Gastrocnemius medialis (tissue), 4 donors: Measurements from ENCODE around the gene CLPTM1L. TPM values are rescaled to one million over a fixed set of nuclear protein-coding genes. Genes with fewer than 3 reads are reported as not detected.

Source experiments
- ATAC-seq, 2 donors: fragments of 150-250 bp; one replicate each; pipeline ENCODE4 v1.9.1; 2016
- DNase-seq, 2 donors: peaks; one replicate each; pipeline ENCODE4 v3.0.0-alpha.2; 2019
- H3K27ac ChIP-seq, 4 donors: fragments of 200-600 bp; sonication (generic); 1 replicate in 1 of 4; 2 replicates in 3 of 4; pipeline ENCODE4 v1.5.1; 2016 to 2018; ENCODE audit warnings: mild to moderate bottlenecking in 2 of 4, moderate library complexity in 1 of 4
- H3K27me3 ChIP-seq, 3 donors: fragments of 200-600 bp; sonication (generic) in 2 of 3; 1 replicate in 1 of 3; 2 replicates in 2 of 3; pipeline versions ENCODE4 v1.5.1 to v1.6.0; 2016 to 2019; ENCODE audit warnings: mild to moderate bottlenecking in 1 of 3, moderate library complexity in 1 of 3
- H3K36me3 ChIP-seq, 2 donors: fragments of 200-600 bp; sonication (generic) in 1 of 2; one replicate each; pipeline ENCODE4 v1.5.1; 2017 to 2018
- H3K4me1 ChIP-seq, 2 donors: fragments of 200-600 bp; sonication (generic) in 1 of 2; one replicate each; pipeline ENCODE4 v1.5.1; 2016 to 2017; ENCODE audit warnings: mild to moderate bottlenecking in 2 of 2
- H3K4me3 ChIP-seq, 4 donors: fragments of 200-600 bp; sonication (generic) in 3 of 4; 1 replicate in 1 of 4; 2 replicates in 3 of 4; pipeline ENCODE4 v1.5.1; 2016 to 2019; ENCODE audit warnings: mild to moderate bottlenecking in 2 of 4
- H3K9me3 ChIP-seq, 3 donors: fragments of 200-600 bp; sonication (generic) in 2 of 3; 1 replicate in 1 of 3; 2 replicates in 2 of 3; pipeline ENCODE4 v1.5.1; 2016 to 2019
- POLR2A ChIP-seq, 2 donors: fragments of 450-650 bp; IDR thresholded peaks; one replicate each; pipeline ENCODE4 v1.6.1; 2017; ENCODE audit warnings: antibody characterized with exemption in 2 of 2, mild to moderate bottlenecking in 2 of 2, moderate library complexity in 2 of 2
- in situ Hi-C, 4 donors: fragments of 200-750 bp; cut with MboI; loops; one replicate each; pipeline versions ENCODE4 v1.15.0 to v1.8.0; 2017; ENCODE audit warnings: low sequenced_read_pairs in 4 of 4
- intact Hi-C: fragments of 100-400 bp; cut with DNase I; formaldehyde crosslinking; loops from one replicate; pipeline ENCODE4 v1.15.1; 2023; ENCODE audit warnings: low total_unique reads
- total RNA-seq, 4 donors: library from RNA; depleted of rRNA; stranded (reverse); fragments of >200 nt; gene quantifications; one replicate each; pipeline versions ENCODE4 v1.1.0 to v1.2.3, GENCODE V29; 2016
- TF ChIP-seq, protein P1 (sequence below), 5 experiments: fragments of 450-650 bp in 3 of 5; fragments of 200-600 bp in 2 of 5; sonication (generic) in 2 of 5; IDR thresholded peaks in 4 of 5; conservative IDR thresholded peaks in 1 of 5; 1 replicate in 4 of 5; 2 replicates in 1 of 5; pipeline ENCODE4 v1.5.1; 2016 to 2019; ENCODE audit warnings: antibody characterized with exemption in 5 of 5, mild to moderate bottlenecking in 3 of 5, moderate library complexity in 3 of 5

CLPTM1L gene
- total RNA-seq, 4 donors from 2014 or later: 29.4 to 41.0 (median 36.8) TPM

DNA sequence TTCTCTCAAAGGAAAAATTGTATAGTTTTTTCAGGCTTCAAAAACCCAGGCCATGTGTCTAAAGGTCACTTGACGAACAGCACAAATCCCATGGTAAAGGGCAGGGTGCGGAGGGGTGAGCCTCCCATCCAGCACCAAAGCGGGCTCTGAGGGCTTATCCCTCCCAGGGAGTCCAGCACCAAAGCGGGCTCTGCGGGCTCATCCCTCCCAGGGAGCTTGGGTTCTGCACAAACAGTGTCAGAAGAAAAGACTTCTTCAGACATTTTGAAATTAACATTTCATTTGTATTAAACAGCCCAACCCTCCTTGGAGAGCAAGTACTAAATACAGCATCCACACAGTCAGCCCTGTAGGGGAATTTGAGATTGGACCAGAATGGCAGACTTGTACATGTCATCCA is 43.0 kb upstream of the CLPTM1L start:
- Histone ChIP-seq H3K27ac (no peak overlapping the region), H3K9me3 (no peaks in the 10 kb centered on the region), H3K4me3 (no peak overlapping the region), H3K4me1 (peaks cover 6 to 9% of the 10 kb centered on the region in 2 donors), H3K27me3 (peaks cover 21 to 52% (median 30%) of the 10 kb centered on the region in 3 donors), H3K36me3 (no peaks in the 10 kb centered on the region)
- in situ Hi-C loops: loop anchor here in 1 of 4 donors (25.0 kb wide), 1 partner anchor 249 kb away; no protein-coding TSS in a partner anchor
- intact Hi-C loops: loop anchor here (10.0 kb wide), 1 partner anchor 257 kb away; no protein-coding TSS in a partner anchor
- TF ChIP-seq, protein P1, sequence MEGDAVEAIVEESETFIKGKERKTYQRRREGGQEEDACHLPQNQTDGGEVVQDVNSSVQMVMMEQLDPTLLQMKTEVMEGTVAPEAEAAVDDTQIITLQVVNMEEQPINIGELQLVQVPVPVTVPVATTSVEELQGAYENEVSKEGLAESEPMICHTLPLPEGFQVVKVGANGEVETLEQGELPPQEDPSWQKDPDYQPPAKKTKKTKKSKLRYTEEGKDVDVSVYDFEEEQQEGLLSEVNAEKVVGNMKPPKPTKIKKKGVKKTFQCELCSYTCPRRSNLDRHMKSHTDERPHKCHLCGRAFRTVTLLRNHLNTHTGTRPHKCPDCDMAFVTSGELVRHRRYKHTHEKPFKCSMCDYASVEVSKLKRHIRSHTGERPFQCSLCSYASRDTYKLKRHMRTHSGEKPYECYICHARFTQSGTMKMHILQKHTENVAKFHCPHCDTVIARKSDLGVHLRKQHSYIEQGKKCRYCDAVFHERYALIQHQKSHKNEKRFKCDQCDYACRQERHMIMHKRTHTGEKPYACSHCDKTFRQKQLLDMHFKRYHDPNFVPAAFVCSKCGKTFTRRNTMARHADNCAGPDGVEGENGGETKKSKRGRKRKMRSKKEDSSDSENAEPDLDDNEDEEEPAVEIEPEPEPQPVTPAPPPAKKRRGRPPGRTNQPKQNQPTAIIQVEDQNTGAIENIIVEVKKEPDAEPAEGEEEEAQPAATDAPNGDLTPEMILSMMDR (IDR thresholded peaks at IDR 0.05 in 4 of 5, conservative IDR thresholded peaks at IDR 0.05 in 1 of 5): no peak
- TF ChIP-seq POLR2A (IDR thresholded peaks at IDR 0.05): no peak
- no peak for DNase-seq
- ATAC-seq: no peak

- no peak for ATAC-seq
Measured at GRCh38 chr5:1387059-1387755, 42.3 kb upstream of the CLPTM1L start.

GRCh38 chr5:1386274-1386717 is 41.4 kb upstream of the CLPTM1L start:
- Histone ChIP-seq H3K27ac (no peak overlapping the region), H3K4me1 (peaks cover 6 to 9% of the 10 kb centered on the region in 2 donors), H3K4me3 (peak overlapping the region; percentile 58 to 76 (median 68)), H3K36me3 (no peaks in the 10 kb centered on the region), H3K27me3 (peaks cover 17 to 43% (median 20%) of the 10 kb centered on the region in 3 donors), H3K9me3 (no peaks in the 10 kb centered on the region)
- DNase-seq: peak in 1 of 2 donors; percentile 29
- ATAC-seq: peak in 1 of 2 donors; percentile 51
- TF ChIP-seq POLR2A (IDR thresholded peaks at IDR 0.05): no peak
- TF ChIP-seq, protein P1 (IDR thresholded peaks at IDR 0.05 in 4 of 5, conservative IDR thresholded peaks at IDR 0.05 in 1 of 5): no peak
- intact Hi-C loops: loop anchor here (10.0 kb wide), 1 partner anchor 259 kb away; no protein-coding TSS in a partner anchor
- in situ Hi-C loops: loop anchor here in 1 of 4 donors (25.0 kb wide), 1 partner anchor 251 kb away; no protein-coding TSS in a partner anchor

More at GRCh38 chr5:1387059-1387755, 42.3 kb upstream of the CLPTM1L start:
- in situ Hi-C loops (loop anchor here in 1 of 4 donors (25.0 kb wide), 1 partner anchor 250 kb away; no protein-coding TSS in a partner anchor), intact Hi-C loops (loop anchor here (10.0 kb wide), 1 partner anchor 258 kb away; no protein-coding TSS in a partner anchor)
- Histone ChIP-seq H3K36me3 (no peaks in the 10 kb centered on the region), H3K27ac (no peak overlapping the region), H3K27me3 (peaks cover 21 to 49% (median 28%) of the 10 kb centered on the region in 3 donors), H3K9me3 (no peaks in the 10 kb centered on the region), H3K4me1 (peaks cover 6 to 9% of the 10 kb centered on the region in 2 donors), H3K4me3 (no peak overlapping the region)
- no peak for TF ChIP-seq POLR2A (IDR thresholded peaks at IDR 0.05)
- TF ChIP-seq, protein P1 (IDR thresholded peaks at IDR 0.05 in 4 of 5, conservative IDR thresholded peaks at IDR 0.05 in 1 of 5): no peak
- no peak for DNase-seq

- H3K4me3 ChIP-seq: peak overlapping the region; percentile 58 to 76 (median 68)
- peak; percentile 43 to 48 for TF ChIP-seq POLR2A (IDR thresholded peaks at IDR 0.05)
- TF ChIP-seq, protein P1 (IDR thresholded peaks at IDR 0.05 in 4 of 5, conservative IDR thresholded peaks at IDR 0.05 in 1 of 5): no peak
- H3K27me3 ChIP-seq: peaks cover 20 to 50% (median 24%) of the 10 kb centered on the region in 3 donors
- intact Hi-C loops: loop anchor here (10.0 kb wide), 1 partner anchor 259 kb away; no protein-coding TSS in a partner anchor
- no peaks in the 10 kb centered on the region for H3K9me3 ChIP-seq
- peaks cover 6 to 13% of the 10 kb centered on the region in 2 donors for H3K4me1 ChIP-seq
- DNase-seq: peak; percentile 52 to 58
- H3K36me3 ChIP-seq: no peaks in the 10 kb centered on the region
- peak; percentile 58 to 79 for ATAC-seq
- in situ Hi-C loops: loop anchor here in 1 of 4 donors (25.0 kb wide), 1 partner anchor 252 kb away; no protein-coding TSS in a partner anchor
- no peak overlapping the region for H3K27ac ChIP-seq
Measured at GRCh38 chr5:1385395-1386273, 40.7 kb upstream of the CLPTM1L start.
